IPS-11a (cell line): Measurements from ENCODE around the gene PPARGC1A.

Experiments used
- H3K4me3 ChIP-seq: one replicate; pipeline ENCODE4 v1.5.1; 2013; ENCODE audit warnings: low read depth, low read length, control low read depth

PPARGC1A gene

GRCh38 chr4:23911675-23912455, 22.0 kb upstream of the PPARGC1A start:
- H3K4me3 ChIP-seq = no peak overlapping the region

GRCh38 chr4:23909671-23910070, 19.8 kb upstream of the PPARGC1A start:
- H3K4me3 ChIP-seq = no peak overlapping the region

- H3K4me3 ChIP-seq = no peak overlapping the region
Observed at GRCh38 chr4:23906839-23907238, 17.0 kb upstream of the PPARGC1A start.

GRCh38 chr4:23904639-23905071, 14.8 kb upstream of the PPARGC1A start:
- no peak overlapping the region for H3K4me3 ChIP-seq

- no peak overlapping the region for H3K4me3 ChIP-seq
Observed at GRCh38 chr4:23903859-23904438, 14.1 kb upstream of the PPARGC1A start.

- H3K4me3 ChIP-seq = no peak overlapping the region
Observed at GRCh38 chr4:23902222-23902804, 12.5 kb upstream of the PPARGC1A start.

- H3K4me3 ChIP-seq = no peak overlapping the region
Observed at GRCh38 chr4:23900636-23901035, 10.8 kb upstream of the PPARGC1A start.

- no peak overlapping the region for H3K4me3 ChIP-seq
Observed at GRCh38 chr4:23899565-23899964, 9.7 kb upstream of the PPARGC1A start.

GRCh38 chr4:23897564-23898109, 7.8 kb upstream of the PPARGC1A start:
- H3K4me3 ChIP-seq = no peak overlapping the region

GRCh38 chr4:23894021-23894420, 4.2 kb upstream of the PPARGC1A start:
- no peak overlapping the region for H3K4me3 ChIP-seq

GRCh38 chr4:23891064-23891421, 1.2 kb upstream of the PPARGC1A start:
- H3K4me3 ChIP-seq = no peak overlapping the region

GRCh38 chr4:23890369-23891063, 669 bp upstream of the PPARGC1A start:
- no peak overlapping the region for H3K4me3 ChIP-seq

GRCh38 chr4:23889391-23889790, 456 bp downstream of the PPARGC1A start:
- H3K4me3 ChIP-seq = no peak overlapping the region

- no peak overlapping the region for H3K4me3 ChIP-seq
Observed at GRCh38 chr4:23888421-23889319, 1.2 kb downstream of the PPARGC1A start.

GRCh38 chr4:23887989-23888388, 1.9 kb downstream of the PPARGC1A start:
- H3K4me3 ChIP-seq = no peak overlapping the region

GRCh38 chr4:23887173-23887572, 2.7 kb downstream of the PPARGC1A start:
- H3K4me3 ChIP-seq = no peak overlapping the region

GRCh38 chr4:23885943-23886590, 3.8 kb downstream of the PPARGC1A start:
- no peak overlapping the region for H3K4me3 ChIP-seq

- no peak overlapping the region for H3K4me3 ChIP-seq
Observed at GRCh38 chr4:23884741-23885140, 5.1 kb downstream of the PPARGC1A start.

- no peak overlapping the region for H3K4me3 ChIP-seq
Observed at GRCh38 chr4:23884261-23884660, 5.6 kb downstream of the PPARGC1A start.

GRCh38 chr4:23882976-23883531, 6.8 kb downstream of the PPARGC1A start:
- H3K4me3 ChIP-seq = no peak overlapping the region
